Sigmoid colon (tissue), 4 donors: ENCODE measurements around the gene TRAF3.

ENCODE experiments used
- EP300 ChIP-seq, 4 donors: sonication (generic); formaldehyde crosslinking; IDR thresholded peaks; one replicate each; pipeline ENCODE4 v1.6.1; 2017; ENCODE audit warnings: antibody characterized with exemption in 4 of 4
- POLR2A ChIP-seq, 2 donors: fragments of 450-650 bp; IDR thresholded peaks; one replicate each; pipeline ENCODE4 v1.6.1; 2016; ENCODE audit warnings: antibody characterized with exemption in 2 of 2, mild to moderate bottlenecking in 2 of 2, moderate library complexity in 2 of 2
- POLR2AphosphoS5 ChIP-seq, 4 donors: sonication (generic); formaldehyde crosslinking; IDR thresholded peaks; one replicate each; pipeline ENCODE4 v1.6.1; 2017; ENCODE audit warnings: antibody characterized with exemption in 4 of 4
- TF ChIP-seq, protein P1 (sequence below), 4 experiments: fragments of 450-650 bp in 3 of 4; fragments of 200-600 bp in 1 of 4; IDR thresholded peaks; one replicate each; pipeline ENCODE4 v1.5.1; 2016 to 2019; ENCODE audit warnings: antibody characterized with exemption in 4 of 4, mild to moderate bottlenecking in 3 of 4, moderate library complexity in 2 of 4

DNA sequence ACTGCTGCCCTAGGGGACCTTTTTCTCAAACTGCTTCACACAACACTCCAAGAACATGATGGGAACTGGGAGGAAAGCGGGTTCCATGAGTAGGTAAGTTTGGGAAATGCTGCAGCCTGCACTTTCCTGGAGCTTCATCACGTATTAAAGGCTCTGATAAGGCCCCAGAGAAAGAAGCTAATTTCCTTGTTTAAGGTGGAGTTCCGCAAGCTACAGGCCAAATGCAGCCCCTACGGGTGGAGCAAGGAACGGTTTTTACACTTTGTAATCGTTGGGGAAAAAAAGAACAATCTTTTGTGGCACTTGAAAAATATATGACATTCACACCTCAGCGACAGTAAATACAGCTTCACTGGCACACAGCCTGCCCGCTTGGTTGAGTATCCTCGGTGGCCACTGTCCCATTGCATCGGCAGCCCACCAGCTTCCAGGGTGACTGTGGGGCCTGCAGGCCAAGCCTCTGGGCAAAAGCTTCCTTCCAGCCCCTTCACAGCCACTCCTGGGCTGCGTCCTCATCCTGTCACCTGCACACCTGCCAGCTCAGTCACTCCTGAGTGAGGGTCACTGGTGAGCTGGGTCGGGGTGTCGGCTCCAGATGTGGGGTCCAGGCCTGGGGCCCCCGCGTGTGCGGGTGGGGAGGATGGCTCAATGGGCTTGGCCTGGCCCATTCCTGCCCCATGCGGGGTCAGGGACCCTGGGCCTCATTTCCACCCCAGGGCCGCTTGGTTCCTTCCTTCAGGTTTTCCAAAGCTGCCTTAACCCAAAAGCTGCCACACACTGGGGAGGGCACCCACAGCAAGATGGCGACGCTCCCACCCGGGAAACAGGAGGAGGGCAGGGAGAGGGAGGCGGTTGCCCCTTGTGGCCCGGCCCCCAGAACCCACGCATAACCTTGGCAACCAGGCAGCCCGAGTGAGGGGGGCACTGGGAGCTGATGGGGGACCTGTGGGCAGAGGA, 147.7 kb downstream of the TRAF3 start:
- no peak for TF ChIP-seq POLR2AphosphoS5 (IDR thresholded peaks at IDR 0.05)
- TF ChIP-seq, protein P1, sequence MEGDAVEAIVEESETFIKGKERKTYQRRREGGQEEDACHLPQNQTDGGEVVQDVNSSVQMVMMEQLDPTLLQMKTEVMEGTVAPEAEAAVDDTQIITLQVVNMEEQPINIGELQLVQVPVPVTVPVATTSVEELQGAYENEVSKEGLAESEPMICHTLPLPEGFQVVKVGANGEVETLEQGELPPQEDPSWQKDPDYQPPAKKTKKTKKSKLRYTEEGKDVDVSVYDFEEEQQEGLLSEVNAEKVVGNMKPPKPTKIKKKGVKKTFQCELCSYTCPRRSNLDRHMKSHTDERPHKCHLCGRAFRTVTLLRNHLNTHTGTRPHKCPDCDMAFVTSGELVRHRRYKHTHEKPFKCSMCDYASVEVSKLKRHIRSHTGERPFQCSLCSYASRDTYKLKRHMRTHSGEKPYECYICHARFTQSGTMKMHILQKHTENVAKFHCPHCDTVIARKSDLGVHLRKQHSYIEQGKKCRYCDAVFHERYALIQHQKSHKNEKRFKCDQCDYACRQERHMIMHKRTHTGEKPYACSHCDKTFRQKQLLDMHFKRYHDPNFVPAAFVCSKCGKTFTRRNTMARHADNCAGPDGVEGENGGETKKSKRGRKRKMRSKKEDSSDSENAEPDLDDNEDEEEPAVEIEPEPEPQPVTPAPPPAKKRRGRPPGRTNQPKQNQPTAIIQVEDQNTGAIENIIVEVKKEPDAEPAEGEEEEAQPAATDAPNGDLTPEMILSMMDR (IDR thresholded peaks at IDR 0.05) = no peak
- no peak for TF ChIP-seq POLR2A (IDR thresholded peaks at IDR 0.05)
- no peak for TF ChIP-seq EP300 (IDR thresholded peaks at IDR 0.05)
